Loucy (cell line): ENCODE data around the gene GLRB.

Experiments
- H2AFZ ChIP-seq: fragments of 200-600 bp; sonication (generic); 2 replicates; pipeline ENCODE4 v1.6.0; 2016; ENCODE audit warnings: antibody characterized with exemption, mild to moderate bottlenecking, low read length, moderate library complexity
- H3F3A ChIP-seq: fragments of 200-600 bp; 2 replicates; pipeline ENCODE4 v1.6.0; 2016; ENCODE audit warnings: antibody characterized with exemption, low read depth, mild to moderate bottlenecking
- H3K27me3 ChIP-seq: fragments of 200-600 bp; sonication (generic); 2 replicates; pipeline ENCODE4 v1.6.1; 2014; ENCODE audit warnings: low read length, mild to moderate bottlenecking; ENCODE audit not compliant: insufficient read depth, poor library complexity, severe bottlenecking
- H3K36me3 ChIP-seq: fragments of 200-600 bp; sonication (generic); 2 replicates; pipeline ENCODE4 v1.6.1; 2016; ENCODE audit warnings: low read length; ENCODE audit not compliant: insufficient read depth
- H3K4me1 ChIP-seq: fragments of 200-600 bp; sonication (generic); 2 replicates; pipeline ENCODE4 v1.5.1; 2014; ENCODE audit warnings: low read length, mild to moderate bottlenecking; ENCODE audit not compliant: insufficient read depth, poor library complexity, severe bottlenecking
- H3K4me2 ChIP-seq: fragments of 200-600 bp; sonication (generic); 2 replicates; pipeline ENCODE4 v1.6.0; 2014; ENCODE audit warnings: antibody characterized with exemption, low read length, low read depth, mild to moderate bottlenecking; ENCODE audit not compliant: poor library complexity, severe bottlenecking
- H3K4me3 ChIP-seq: fragments of 200-600 bp; sonication (generic); 2 replicates; pipeline ENCODE4 v1.5.1; 2014; ENCODE audit warnings: low read length, mild to moderate bottlenecking, mixed read lengths; ENCODE audit not compliant: poor library complexity, severe bottlenecking
- H3K79me2 ChIP-seq: fragments of 200-600 bp; sonication (generic); 2 replicates; pipeline ENCODE4 v1.6.1; 2014; ENCODE audit warnings: low read length; ENCODE audit not compliant: insufficient read depth
- H3K9ac ChIP-seq: fragments of 200-600 bp; sonication (generic); 2 replicates; pipeline ENCODE4 v1.6.0; 2014; ENCODE audit warnings: mild to moderate bottlenecking, low read depth, low read length, moderate library complexity; ENCODE audit not compliant: poor library complexity, severe bottlenecking
- H3K9me2 ChIP-seq: fragments of 200-600 bp; sonication (generic); replicated peaks from 2 replicates; pipeline ENCODE4 v1.6.1; 2016; ENCODE audit warnings: low read depth, low read length, mixed read lengths
- H3K9me3 ChIP-seq: fragments of 200-600 bp; sonication (generic); 2 replicates; pipeline ENCODE4 v1.6.1; 2014; ENCODE audit warnings: mild to moderate bottlenecking, antibody characterized with exemption, low read length, low read depth; ENCODE audit not compliant: insufficient read depth
- H4K20me1 ChIP-seq: fragments of 200-600 bp; sonication (generic); 2 replicates; pipeline ENCODE4 v1.6.0; 2014; ENCODE audit warnings: antibody characterized with exemption, low read length, mild to moderate bottlenecking; ENCODE audit not compliant: insufficient read depth, poor library complexity, severe bottlenecking
- CTCF ChIP-seq: fragments of 200-600 bp; sonication (generic); conservative IDR thresholded peaks from 2 replicates; pipeline ENCODE4 v1.5.1; 2014; ENCODE audit warnings: mild to moderate bottlenecking, antibody characterized with exemption, low read length
- EZH2phosphoT487 ChIP-seq: fragments of 200-600 bp; IDR thresholded peaks from 2 replicates; pipeline ENCODE4 v1.6.1; 2018; ENCODE audit warnings: antibody characterized with exemption, mild to moderate bottlenecking, moderate library complexity, borderline replicate concordance

Gene GLRB

GRCh38 chr4:157075811-157076577, at the start of gene GLRB:
GLRB (plus strand) TSS chr4:157076150; CDS start chr4:157078025, 1,875 bp downstream.
- TF ChIP-seq EZH2phosphoT487: no peak
- TF ChIP-seq CTCF: no peak
- Histone ChIP-seq H3K79me2 (no peaks in the 10 kb centered on the region), H3K9ac (no peak within 1 kb of the TSS), H3K27me3 (no peaks in the 10 kb centered on the region), H3K36me3 (no peaks in the 10 kb centered on the region), H4K20me1 (no peaks in the 10 kb centered on the region), H3K9me3 (no peaks in the 10 kb centered on the region), H3K4me2 (no peak within 1 kb of the TSS), H2AFZ (no peak within 1 kb of the TSS), H3K4me3 (no peak within 1 kb of the TSS), H3K9me2 (no peaks in the 10 kb centered on the region), H3K4me1 (no peaks in the 10 kb centered on the region), H3F3A (no peaks in the 10 kb centered on the region)

GRCh38 chr4:157035471-157035870, 40.5 kb upstream of the GLRB start:
- no peaks in the 10 kb centered on the region for H3F3A ChIP-seq
- no peaks in the 10 kb centered on the region for H3K79me2 ChIP-seq
- H3K27me3 ChIP-seq: no peaks in the 10 kb centered on the region
- TF ChIP-seq CTCF (no peak), EZH2phosphoT487 (no peak)
- no peaks in the 10 kb centered on the region for H4K20me1 ChIP-seq
- H3K4me1 ChIP-seq: no peaks in the 10 kb centered on the region
- no peak overlapping the region for H3K4me3 ChIP-seq
- no peaks in the 10 kb centered on the region for H3K9me3 ChIP-seq
- H3K9me2 ChIP-seq: no peaks in the 10 kb centered on the region
- H3K36me3 ChIP-seq: no peaks in the 10 kb centered on the region
- no peak overlapping the region for H2AFZ ChIP-seq
- H3K4me2 ChIP-seq: no peak overlapping the region
- no peak overlapping the region for H3K9ac ChIP-seq

- no peak overlapping the region for H2AFZ ChIP-seq
- no peaks in the 10 kb centered on the region for H3K9me3 ChIP-seq
- H3K36me3 ChIP-seq: no peaks in the 10 kb centered on the region
- no peaks in the 10 kb centered on the region for H3K9me2 ChIP-seq
- no peaks in the 10 kb centered on the region for H3K79me2 ChIP-seq
- H3F3A ChIP-seq: no peaks in the 10 kb centered on the region
- H3K4me2 ChIP-seq: no peak overlapping the region
- H3K27me3 ChIP-seq: no peaks in the 10 kb centered on the region
- no peaks in the 10 kb centered on the region for H3K4me1 ChIP-seq
- no peak overlapping the region for H3K9ac ChIP-seq
- H4K20me1 ChIP-seq: no peaks in the 10 kb centered on the region
- no peak overlapping the region for H3K4me3 ChIP-seq
- TF ChIP-seq CTCF (no peak), EZH2phosphoT487 (no peak)
Observed at GRCh38 chr4:157040405-157040804, 35.5 kb upstream of the GLRB start.
